Lower leg skin (tissue), 4 donors: ENCODE results near the gene CRTC1. TPM values are rescaled to one million over a fixed set of nuclear protein-coding genes. Genes with fewer than 3 reads are reported as not detected.

Experiments
- DNase-seq, 2 donors: peaks; one replicate each; pipeline ENCODE4 v3.0.0-alpha.2; 2019; ENCODE audit warnings: low spot score in 2 of 2
- H3K4me3 ChIP-seq: fragments of 200-600 bp; sonication (generic); 2 replicates; pipeline ENCODE4 v1.5.1; 2017; ENCODE audit warnings: mild to moderate bottlenecking, low read depth; ENCODE audit not compliant: poor library complexity, severe bottlenecking
- CTCF ChIP-seq, 3 donors: fragments of 450-650 bp; IDR thresholded peaks; one replicate each; pipeline ENCODE4 v1.5.1; 2016; ENCODE audit warnings: antibody characterized with exemption in 3 of 3, mild to moderate bottlenecking in 3 of 3, moderate library complexity in 2 of 3
- POLR2A ChIP-seq, 2 donors: fragments of 450-650 bp; IDR thresholded peaks; one replicate each; pipeline ENCODE4 v1.6.1; 2016 to 2017; ENCODE audit warnings: antibody characterized with exemption in 2 of 2, mild to moderate bottlenecking in 1 of 2, moderate library complexity in 1 of 2
- WGBS, 2 donors: methylation state at CpG; one replicate each; pipeline ENCODE4 v1.1.5; 2018; 5-methylcytosine and 5-hydroxymethylcytosine counted together
- intact Hi-C: fragments of 100-400 bp; cut with DNase I; formaldehyde crosslinking; loops from one replicate; pipeline ENCODE4 v1.15.0; 2023; ENCODE audit warnings: low total_unique reads
- total RNA-seq, 4 donors: library from RNA; depleted of rRNA; stranded (reverse); fragments of >200 nt; gene quantifications; one replicate each; pipeline ENCODE4 v1.1.0, GENCODE V29; 2016

The CRTC1 gene
- total RNA-seq, 4 donors from 2014 or later = 2.1 to 5.5 (median 4.2) TPM

- WGBS, 2 donors = 94 to 95% methylated on average over 13 of the region's 13 CpGs
- no peak overlapping the region for H3K4me3 ChIP-seq
- DNase-seq = no peak
- intact Hi-C loops = no loop called here
- TF ChIP-seq POLR2A (IDR thresholded peaks at IDR 0.05) (no peak), CTCF (IDR thresholded peaks at IDR 0.05) (no peak)
These were observed 28.2 kb upstream of the CRTC1 start for GRCh38 chr19:18655173-18655844.

DNA sequence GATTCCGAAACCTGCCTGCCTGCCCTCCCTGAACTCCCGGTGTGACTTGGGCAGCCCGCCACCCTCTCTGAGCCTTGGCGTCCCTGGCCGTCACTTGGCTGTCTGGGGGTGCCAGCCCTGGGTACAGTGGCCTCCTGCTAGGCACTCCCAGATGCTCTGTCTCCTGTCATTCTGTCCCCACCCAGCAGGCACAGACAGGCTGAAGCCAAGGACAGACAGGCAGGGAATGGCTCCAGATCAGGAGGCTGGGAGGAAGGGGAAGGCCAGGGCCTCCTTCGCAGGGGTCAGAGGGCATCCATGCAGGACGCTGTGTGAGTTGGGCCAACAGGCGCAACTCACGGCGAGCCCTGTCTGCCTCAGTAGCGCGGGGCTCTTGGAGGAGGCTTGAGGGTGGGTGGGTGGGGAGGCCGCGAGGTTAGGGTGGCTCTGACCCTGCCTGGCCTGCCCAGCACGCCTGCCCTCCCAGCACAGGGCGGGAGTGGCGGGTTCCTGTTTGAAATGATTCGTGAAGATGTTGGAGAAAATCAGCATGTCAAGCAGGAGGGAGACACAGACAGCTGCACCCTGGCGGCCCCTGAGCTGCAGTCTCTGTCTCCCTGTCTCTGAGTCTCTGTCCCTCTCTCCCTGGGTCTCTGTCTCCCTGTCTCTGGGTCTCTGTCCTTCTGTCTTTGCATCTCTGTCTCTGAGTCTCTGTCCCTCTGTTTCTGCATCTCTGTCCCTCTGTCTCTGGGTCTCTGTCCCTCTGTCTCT is 27.0 kb upstream of the CRTC1 start:
- H3K4me3 ChIP-seq = no peak overlapping the region
- WGBS, 2 donors = 77 to 79% methylated on average over 17 to 19 of the region's 19 CpGs
- no peak for DNase-seq
- TF ChIP-seq POLR2A (IDR thresholded peaks at IDR 0.05) (no peak), CTCF (IDR thresholded peaks at IDR 0.05) (no peak)
- intact Hi-C loops = no loop called here

- WGBS, 2 donors = 48 to 52% methylated on average over 18 to 20 of the region's 20 CpGs
- intact Hi-C loops = no loop called here
- DNase-seq = no peak
- no peak overlapping the region for H3K4me3 ChIP-seq
- TF ChIP-seq CTCF (IDR thresholded peaks at IDR 0.05) (no peak), POLR2A (IDR thresholded peaks at IDR 0.05) (no peak)
These were observed 25.7 kb upstream of the CRTC1 start for GRCh38 chr19:18657590-18658365.

DNA sequence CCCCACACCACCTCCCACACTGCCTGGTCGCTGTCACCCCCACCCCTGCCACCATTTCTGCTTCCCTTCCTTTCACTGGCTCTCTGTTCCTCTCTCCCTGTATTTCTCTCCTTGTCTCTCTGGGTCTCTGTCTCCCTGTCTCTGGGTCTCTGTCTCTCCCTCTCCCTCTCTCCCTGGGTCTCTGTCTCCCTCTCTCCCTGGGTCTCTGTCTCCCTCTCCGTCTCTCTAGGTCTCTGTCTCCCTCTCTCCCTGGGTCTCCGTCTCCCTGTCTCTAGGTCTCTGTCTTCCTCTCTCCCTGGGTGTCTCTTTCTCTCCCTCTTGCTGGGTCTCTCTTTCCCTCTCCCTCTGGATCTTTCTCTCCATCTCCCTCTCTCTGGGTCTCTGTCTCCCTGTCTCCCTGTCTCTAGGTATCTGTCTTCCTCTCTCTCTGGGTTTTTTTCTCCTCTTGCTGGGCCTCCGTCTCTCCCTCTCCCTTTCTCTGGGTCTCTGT is 25.1 kb upstream of the CRTC1 start:
- WGBS, 2 donors = 79 to 82% methylated on average over 4 of the region's 4 CpGs
- no peak overlapping the region for H3K4me3 ChIP-seq
- intact Hi-C loops = no loop called here
- TF ChIP-seq POLR2A (IDR thresholded peaks at IDR 0.05) = no peak
- TF ChIP-seq CTCF (IDR thresholded peaks at IDR 0.05) = no peak
- DNase-seq = no peak

- intact Hi-C loops = no loop called here
- DNase-seq = no peak
- WGBS, 2 donors = 50 to 53% methylated on average over 30 of the region's 30 CpGs
- no peak overlapping the region for H3K4me3 ChIP-seq
- no peak for TF ChIP-seq CTCF (IDR thresholded peaks at IDR 0.05)
- no peak for TF ChIP-seq POLR2A (IDR thresholded peaks at IDR 0.05)
These were observed 24.0 kb upstream of the CRTC1 start for GRCh38 chr19:18659281-18660050.
